ENCODE measurements around the gene PPP2R5E.

Gene PPP2R5E

DNA sequence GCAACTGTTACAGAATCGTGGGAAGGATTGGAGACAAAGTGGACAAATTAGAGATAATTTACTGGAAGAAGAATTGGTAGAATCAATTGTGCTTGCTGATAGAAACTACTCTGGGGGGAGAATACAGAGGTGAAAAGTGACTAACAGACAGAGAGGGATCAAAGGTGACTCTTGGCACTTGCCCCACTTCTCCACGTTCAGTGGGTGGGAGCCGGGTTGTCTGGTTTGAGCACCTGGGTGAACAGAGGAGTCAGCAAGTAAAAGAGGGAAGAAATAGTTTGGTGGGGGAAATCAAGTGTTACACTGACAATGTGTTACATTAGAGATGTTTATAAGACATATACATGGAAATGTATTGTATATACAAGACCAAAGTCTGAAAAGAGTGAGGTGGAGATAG lies 69.1 kb downstream of the PPP2R5E start:
- no peak for DNase-seq (ENCODE audit: low read depth in 2 of 2, low spot score in 1 of 2)

DNA sequence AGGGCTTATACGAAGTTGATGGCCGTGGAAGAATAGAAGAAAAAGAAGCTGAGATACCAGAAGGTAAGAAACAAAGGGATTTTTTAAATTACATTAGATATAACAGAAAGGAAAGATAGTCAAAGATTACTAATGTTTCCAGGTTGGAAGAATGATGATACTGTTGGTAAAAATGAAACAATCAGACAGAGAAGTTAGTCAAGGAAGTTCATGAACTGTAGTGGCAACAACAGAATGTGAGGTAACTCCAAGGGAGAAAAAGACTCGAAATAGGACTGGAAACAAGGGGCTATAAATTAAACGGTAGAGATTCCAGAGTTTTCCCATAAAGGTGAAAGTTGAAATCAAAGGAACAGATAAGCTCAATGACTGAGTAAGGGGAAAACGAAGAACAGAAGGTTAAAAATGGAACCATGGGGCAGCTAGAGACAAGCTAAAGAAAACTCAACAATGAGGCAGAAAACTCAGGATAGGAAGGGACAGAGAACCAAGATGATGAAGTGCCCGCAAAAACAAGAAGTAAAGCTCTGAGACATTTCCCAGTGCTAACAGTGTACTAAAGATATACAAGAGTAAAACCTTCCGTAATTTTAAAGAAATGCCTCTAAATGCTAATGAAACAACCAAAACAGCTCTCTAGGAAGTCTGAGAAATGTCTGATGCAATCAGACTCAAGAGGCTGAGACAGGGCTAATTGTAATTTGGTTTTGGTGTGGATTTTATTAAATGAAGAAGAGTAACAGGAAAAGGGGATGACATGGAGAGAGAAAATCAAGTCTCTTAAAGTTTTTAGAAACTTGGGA lies 70.0 kb downstream of the PPP2R5E start:
- no peak for DNase-seq (ENCODE audit: low read depth in 2 of 2, low spot score in 1 of 2)

DNA sequence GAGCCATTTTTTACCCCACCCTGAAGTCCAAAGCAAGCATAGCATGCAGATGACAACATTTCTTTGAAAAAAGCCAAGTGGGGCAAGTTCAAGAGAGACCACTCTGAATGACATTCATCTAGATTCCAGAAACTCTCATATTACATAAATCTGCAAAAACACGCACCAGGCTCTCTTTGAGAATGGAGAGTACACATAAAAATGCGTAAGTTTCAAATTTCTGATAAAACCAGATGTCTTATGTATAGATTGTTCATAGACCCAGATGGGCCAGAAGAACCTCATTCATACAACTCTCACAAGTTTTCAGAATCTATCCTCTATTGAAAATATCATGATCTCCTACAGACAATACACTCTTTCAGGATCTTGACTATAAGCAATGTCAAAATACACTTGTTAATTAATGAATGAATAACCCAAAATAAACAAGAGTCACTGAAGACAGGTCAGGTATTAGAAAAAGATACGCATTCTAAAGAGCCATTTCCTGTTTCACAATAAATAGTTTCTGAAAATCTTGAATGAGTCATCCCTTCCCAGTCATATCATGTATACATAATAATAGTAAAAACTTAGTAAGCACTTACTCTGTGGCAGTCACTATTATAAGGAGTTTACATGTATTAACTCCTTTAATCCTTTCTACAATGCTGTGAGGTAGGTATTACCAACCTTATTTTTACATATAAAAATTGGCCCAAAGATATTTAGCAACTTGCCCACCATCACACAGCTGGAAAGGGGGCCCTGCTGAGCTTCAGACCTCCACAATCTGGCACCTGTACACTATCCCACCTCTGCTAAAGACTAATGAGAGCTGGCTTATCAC lies 72.0 kb downstream of the PPP2R5E start:
- no peak for DNase-seq (ENCODE audit: low read depth in 2 of 2, low spot score in 1 of 2)

DNA sequence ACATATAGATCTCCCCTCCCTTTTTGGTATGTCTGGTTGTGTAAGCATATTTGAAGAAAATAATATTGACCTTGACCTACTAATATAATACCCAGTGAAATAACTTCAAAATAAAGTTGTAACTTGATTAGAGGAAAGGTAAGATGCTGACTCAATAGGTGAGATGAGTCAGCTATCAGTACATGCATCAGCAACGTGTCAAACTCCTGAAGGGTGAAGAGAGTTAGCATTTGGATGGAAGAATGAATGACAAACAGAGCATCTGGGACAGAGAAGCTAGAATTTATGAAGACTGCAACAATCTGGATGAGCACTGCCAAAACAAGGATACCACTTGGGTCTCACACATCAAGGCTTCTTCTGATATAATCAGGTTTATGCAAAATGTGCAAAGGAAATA lies 74.9 kb downstream of the PPP2R5E start:
- no peak for DNase-seq (ENCODE audit: low read depth in 2 of 2, low spot score in 1 of 2)

DNA sequence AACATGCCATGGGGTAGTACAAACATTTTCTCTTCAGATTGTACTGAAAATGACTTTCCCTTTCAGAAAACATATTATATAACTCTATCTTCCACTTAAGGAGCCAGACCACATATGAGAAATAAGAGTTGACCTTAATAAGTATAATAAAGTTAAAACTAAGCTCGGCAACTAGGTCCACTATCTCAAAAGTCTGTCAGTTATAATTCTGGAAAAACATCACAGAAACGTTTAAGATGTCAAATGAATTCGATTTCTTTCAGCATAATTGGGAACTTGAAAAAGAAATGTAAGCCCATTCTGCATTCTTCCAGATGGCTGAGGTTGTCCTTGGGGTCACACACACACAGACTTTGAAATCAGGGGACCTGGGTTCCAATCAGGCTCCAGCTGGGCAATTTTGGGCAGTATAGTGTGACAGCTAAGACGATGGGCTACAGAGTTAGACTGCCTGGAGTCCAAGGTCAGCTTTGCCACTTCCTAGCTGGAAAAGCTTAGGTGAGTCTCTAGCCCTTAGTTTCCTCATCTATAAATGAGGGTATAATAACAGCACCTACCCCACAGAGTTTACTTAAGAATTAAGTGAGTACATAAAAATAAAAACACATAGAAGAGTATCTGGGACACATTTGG lies 75.6 kb downstream of the PPP2R5E start:
- DNase-seq (ENCODE audit: low read depth in 2 of 2, low spot score in 1 of 2), result no peak

DNA sequence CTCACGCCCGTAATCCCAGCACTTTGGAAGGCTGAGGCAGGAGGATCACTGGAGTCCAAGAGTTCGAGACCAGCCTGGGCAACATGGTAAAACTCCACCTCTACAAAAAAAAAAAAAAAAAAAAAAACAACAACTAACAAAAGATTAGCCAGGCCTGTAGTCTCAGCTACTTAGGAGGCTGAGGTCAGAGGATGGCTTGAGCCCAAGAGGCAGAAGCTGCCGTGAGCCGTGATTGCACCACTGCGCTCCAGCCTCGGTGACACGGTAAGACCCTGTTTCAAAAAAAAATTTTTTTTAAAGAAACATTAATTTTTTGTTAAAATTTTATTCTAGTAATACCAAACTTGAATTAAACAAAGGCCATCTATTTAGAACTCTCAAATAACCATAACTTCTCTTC lies 77.8 kb downstream of the PPP2R5E start:
- DNase-seq (ENCODE audit: low read depth in 2 of 2, low spot score in 1 of 2), result no peak

DNA sequence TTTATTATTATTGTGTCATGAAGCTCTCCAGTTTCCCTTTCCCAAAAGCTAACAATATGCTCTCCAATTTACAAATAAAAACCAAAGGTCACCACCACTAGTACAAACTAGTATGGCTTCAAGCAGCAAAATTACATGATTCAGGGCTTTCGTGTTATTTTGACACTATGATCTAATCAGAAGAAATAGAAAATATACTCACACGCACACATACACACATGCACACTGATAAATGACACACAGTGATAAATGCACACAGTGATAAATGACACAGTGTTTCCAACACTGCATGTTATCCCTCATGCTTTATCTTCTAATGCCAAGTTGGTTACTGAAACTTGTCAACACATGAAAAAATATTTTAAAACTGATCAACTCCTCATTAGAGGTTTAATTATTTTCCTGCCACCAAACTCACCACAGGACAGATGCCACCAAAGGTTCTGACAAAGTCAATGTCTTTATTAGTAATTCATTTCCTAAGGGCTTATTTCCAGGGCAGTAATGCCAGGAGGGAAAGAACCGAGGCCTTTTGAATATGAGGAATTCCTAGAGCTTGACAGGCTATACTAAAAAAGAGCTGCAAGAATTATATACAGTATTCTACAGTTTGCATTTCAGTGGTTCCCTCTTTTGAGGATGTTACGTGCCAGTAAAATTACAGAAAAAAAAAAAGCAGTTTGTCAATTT lies 82.4 kb downstream of the PPP2R5E start:
- no peak for DNase-seq (ENCODE audit: low read depth in 2 of 2, low spot score in 1 of 2)

DNA sequence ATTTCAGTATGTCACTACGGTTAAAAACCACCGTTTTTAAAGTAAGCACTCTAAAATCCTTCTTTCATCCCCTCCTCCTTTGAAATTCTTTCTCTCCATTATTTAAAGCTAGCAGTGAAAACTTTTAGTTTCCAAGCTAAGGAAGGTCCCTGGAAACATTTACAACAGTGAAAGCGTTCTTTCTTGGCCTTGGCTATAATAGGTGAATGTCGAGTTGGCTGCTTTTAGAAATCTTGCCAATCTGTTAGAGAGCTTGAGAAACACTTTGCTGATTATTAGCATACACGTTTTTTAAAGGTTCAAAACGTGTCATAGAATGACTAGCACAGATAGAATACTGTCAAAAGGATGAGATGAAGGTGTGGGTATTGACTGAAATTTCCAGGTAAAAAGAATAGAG lies 83.4 kb downstream of the PPP2R5E start:
- DNase-seq (ENCODE audit: low read depth in 2 of 2, low spot score in 1 of 2), result no peak

DNA sequence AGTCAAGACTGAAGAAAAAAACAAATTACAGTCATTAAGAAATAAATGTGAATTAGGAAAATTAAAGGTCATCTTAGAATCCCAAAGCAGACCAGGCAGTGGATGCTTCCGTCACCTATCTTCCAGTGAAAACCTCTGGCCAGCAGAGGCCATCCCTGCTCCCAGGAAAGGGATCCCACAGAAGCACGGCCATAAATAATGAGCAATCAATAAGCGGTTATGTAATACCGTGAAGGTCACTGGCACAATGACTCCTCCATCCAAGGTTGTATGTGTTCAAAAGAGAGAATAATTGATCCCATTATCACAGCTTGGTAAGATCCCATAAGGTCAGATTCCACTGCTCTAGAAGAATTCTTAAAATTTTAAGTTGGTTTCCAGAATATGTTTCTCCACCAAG lies 85.7 kb downstream of the PPP2R5E start:
- DNase-seq (ENCODE audit: low read depth in 2 of 2, low spot score in 1 of 2), result no peak

DNA sequence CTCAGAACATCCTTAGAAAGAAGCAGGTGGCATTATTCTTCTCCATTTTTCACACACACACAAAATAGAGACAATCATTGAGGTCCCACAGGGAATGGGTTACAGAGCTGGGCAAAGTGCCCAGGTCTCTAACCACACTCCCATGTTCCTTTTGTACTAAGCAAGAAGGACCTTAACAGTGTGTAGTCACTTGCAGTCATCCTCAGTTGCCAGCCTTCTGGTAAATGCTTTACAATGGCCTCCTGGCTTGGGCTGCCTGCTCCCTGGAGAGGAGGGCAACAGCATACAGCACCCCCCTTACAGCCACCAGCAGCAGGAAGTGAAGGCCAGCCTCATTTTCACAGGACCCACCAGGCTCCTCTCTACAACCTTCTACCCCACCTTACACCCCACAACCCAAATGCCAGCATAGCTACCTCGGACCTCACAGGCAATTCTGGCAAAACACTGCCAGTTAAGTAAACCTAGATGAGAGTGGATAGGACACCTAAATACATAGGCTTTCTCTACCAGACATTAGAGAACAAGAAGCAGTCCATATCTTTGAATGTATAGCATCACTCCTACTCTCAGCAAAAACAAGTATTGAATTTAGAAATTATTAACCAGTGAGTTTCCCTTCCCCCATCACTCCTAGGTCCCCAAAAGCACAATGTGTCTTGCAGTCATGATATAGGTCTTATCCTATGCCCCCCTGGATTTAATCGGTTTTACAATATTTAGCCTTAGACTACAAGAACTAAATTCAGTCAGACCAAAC lies 88.1 kb downstream of the PPP2R5E start:
- no peak for DNase-seq (ENCODE audit: low read depth in 2 of 2, low spot score in 1 of 2)

DNA sequence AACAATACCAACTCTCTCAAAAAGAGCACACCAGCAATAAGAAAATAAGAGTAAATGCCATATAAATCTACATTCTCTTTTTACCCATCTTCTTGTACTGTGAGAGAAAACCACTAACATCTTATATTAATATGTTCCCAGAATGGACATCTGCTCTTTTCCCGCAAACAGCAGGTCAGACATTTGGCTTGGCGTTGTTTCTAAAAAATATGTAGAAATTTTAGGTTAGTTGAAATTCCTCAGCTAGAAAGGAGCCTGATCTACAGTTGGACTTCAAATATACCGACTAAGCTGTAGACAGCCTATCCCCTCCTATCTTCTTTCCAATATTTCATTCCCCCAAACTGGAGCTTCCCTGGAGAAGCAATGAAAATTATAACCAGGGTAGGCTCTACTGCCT lies 88.7 kb downstream of the PPP2R5E start:
- no peak for DNase-seq (ENCODE audit: low read depth in 2 of 2, low spot score in 1 of 2)

DNA sequence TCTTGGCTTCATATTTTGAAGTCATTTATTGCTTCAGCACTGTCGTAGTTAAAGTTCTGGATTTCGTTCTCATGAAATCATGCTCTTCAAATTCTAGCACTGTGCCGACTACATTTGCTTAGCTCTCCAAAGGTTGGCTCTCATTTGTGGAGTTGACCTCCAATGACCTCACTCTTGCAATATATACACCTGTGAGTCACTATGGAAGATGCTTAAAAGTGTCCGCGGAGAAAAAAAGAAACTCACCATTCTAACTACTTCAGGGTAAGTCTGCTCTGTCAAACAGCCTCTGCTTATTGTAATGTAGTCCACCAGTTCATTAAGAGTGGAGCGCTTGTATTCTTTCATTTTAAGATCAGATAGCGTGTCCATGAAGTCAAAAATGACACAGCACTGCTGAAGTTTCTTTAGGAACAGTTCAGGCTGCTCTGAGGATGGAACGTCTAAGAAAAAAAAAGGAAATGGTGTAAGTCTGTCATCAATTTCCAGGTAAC lies 89.7 kb downstream of the PPP2R5E start:
- no peak for DNase-seq (ENCODE audit: low read depth in 2 of 2, low spot score in 1 of 2)

DNA sequence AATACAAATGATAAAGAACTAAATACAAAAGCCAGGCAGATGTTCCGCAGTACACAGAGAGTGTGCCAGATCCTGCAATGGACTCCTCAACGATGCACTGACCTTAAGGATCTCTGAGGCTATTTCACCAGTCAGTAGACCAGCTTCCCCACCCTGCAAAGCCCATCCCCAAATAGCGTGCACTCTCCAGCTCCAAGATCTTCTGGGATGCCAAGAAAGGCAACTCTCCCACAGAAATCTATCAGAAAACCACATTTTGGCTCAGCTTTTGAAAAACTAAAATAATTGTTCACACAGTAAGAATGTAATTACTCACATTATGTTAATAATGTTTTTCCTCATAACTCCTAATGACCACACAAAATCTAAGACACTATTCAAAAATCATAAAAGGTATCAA lies 90.4 kb downstream of the PPP2R5E start:
- DNase-seq (ENCODE audit: low read depth in 2 of 2, low spot score in 1 of 2), result no peak

DNA sequence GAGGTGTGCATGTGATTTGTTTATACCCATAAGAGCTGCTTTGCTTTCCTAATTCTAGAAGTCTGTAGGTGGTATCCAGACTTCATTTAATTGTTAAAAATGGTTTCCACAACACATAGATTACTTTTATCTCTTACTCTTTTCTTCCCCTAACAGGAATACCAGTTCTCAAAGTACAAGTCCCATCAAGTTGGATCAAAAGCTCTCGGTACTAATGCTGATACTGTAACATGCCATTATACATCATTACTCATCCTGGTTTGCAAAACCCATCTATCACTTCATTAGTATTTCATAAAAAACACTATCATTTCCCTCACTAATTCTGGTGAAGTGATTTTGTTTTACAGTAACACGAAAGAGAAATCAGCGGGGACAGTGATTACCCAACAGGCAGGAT lies 94.3 kb downstream of the PPP2R5E start:
- no peak for DNase-seq (ENCODE audit: low read depth in 2 of 2, low spot score in 1 of 2)

DNA sequence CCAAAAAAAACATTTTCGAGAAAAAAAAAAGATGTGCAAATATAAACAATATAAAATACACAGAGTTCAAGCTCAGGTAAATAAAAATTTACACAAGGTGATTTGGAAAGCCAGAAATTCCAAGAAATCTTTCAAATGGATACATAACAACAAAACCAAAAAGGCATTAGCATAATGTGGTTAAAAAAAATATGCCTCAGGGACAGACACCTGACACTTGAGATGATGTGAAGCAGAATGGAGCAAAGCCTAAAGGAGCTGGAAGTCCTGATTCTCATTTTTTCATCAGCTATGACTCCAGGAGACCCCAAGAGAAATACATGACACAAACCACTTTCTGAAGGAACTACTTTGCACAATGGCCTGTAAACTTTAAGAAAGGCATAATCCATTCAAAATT lies 98.6 kb downstream of the PPP2R5E start:
- DNase-seq (ENCODE audit: low read depth in 2 of 2, low spot score in 1 of 2), result no peak

DNA sequence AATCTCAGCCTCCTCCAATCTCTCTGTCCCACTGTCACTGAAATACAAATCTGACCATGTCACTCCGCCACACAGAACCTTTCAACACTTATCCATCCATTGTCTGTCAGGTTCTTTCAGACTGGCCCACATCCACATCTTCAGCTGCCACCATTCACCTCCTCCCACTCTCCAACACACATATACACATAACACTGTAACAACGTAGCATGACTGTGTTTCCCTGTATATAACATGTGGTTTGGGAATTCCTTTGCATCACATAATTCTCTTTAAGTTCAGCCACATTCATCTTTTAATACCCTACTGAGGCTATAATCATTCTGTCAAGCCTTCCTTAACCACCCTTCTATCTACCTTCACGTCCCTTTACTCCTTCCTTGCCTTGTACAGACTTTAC lies 99.2 kb downstream of the PPP2R5E start:
- DNase-seq (ENCODE audit: low read depth in 2 of 2, low spot score in 1 of 2), result no peak

DNA sequence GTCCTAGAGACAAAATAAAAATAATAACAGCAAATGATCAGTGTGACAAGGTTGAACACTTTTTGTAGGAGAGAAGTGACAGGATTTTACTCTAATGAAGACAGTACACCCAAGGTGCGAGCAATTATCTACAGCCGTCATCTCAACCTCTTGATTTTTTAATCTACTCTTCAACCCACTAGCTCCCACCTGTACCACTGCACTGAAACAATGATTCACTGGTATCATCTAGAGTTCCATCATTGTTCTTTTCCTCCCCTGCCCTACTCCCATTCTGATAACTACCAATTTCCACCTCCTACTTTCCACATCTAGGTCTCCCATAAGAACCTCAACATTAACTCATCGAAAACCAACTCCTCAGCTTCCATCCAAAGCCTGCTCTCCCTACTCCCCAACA lies 99.8 kb downstream of the PPP2R5E start:
- DNase-seq (ENCODE audit: low read depth in 2 of 2, low spot score in 1 of 2), result no peak

DNA sequence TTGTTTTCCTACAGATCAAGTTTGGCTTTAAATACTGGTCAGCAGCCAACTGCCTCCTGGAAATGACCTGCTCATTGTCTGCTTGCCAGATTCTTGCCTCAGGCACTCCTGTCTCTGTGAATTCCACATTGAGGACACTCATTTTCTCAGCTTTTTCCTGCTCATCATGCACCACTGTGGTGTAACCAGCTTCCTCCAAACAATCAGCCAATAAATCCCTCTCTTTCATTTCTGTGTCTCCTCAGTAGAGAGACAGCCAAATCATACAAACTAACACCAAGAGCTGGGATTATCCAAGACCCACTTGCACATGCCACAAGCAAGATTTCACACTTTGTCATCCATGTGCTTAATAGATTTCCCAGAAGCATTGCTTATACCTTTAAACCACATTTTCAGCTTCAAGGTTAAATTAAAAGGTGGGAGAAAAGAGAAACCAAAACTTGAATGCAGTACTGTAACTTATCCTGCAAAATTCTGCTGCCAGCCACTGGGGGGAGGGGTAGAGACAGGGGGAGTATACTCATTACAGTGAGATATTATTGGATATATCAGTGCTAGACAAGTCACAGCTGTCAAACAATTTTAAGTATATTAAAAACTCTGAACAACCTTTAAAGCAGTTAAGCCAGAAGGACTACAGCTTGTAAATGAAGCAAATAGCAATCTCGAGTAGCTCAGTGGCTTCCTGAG lies 105.0 kb downstream of the PPP2R5E start:
- DNase-seq (ENCODE audit: low read depth in 2 of 2, low spot score in 1 of 2), result no peak

DNA sequence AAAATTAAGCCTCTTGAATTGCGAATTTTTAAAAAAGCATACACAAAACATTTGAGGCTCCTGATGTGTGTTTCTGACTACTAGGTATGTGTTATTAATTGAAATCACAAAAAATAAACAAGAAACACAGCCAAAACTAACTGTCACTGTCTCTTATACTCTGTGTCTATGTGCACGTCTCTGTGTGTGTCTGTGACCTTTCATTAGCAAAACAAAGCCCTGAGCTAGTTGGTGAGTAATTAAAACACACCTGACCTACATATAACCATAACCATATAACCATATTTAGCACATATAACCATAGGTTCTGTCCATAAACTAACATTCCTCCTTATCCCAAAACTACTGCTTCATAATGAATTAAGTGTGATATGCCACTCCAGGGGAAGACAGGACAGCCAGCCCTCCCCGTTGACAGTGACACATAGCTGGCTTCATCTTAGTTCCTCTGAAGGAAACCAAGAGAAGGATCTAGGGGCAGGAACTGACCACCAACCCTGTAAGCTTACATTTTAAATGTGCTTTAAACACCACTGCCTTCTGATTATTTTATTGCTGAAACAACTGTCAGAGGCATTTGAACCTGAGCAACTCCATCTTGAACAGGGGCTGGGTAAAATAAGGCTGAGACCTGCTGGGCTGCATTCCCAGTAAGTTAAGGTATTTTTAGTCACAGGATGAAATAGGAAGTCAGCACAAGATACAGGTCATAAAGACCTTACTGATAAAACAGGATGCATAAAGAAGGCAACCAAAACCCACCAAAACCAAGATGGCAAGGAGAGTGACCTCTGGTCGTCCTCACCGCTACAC lies 106.7 kb downstream of the PPP2R5E start:
- no peak for DNase-seq (ENCODE audit: low read depth in 2 of 2, low spot score in 1 of 2)
